GM06990 (cell line): ENCODE results near the gene PLPPR5.

Experiments used
- DNase-seq: peaks from one replicate; pipeline ENCODE4 v3.0.0-alpha.2; 2011; ENCODE audit not compliant: insufficient read length; ENCODE audit errors: extremely low read depth
- H3K27me3 ChIP-seq: replicated peaks from 2 replicates; pipeline ENCODE4 v1.6.0; 2011; ENCODE audit warnings: low read length; ENCODE audit not compliant: control insufficient read depth, insufficient read depth
- H3K36me3 ChIP-seq: 2 replicates; pipeline ENCODE4 v1.5.1; 2011; ENCODE audit warnings: low read length; ENCODE audit not compliant: control insufficient read depth, insufficient read depth
- H3K4me3 ChIP-seq: replicated peaks from 2 replicates; pipeline ENCODE4 v1.5.1; 2011; ENCODE audit warnings: low read depth, mild to moderate bottlenecking, control low read depth, low read length
- CTCF ChIP-seq: IDR thresholded peaks from 2 replicates; pipeline ENCODE4 v1.5.1; 2011; ENCODE audit warnings: low read length, control low read depth, mild to moderate bottlenecking, inconsistent platforms; ENCODE audit not compliant: insufficient read depth, poor library complexity, severe bottlenecking

The PLPPR5 gene

GRCh38 chr1:99010679-99011078 is 6.0 kb upstream of the PLPPR5 start:
- no peak for TF ChIP-seq CTCF
- Histone ChIP-seq H3K27me3 (no peaks in the 10 kb centered on the region; the same call in 1 of the 2 replicates), H3K36me3 (no peaks in the 10 kb centered on the region)

GRCh38 chr1:99007366-99007765 is 2.7 kb upstream of the PLPPR5 start:
- Histone ChIP-seq H3K36me3 (no peaks in the 10 kb centered on the region), H3K4me3 (no peak overlapping the region), H3K27me3 (no peaks in the 10 kb centered on the region; the same call in none of the 2 replicates)
- TF ChIP-seq CTCF, result no peak
- no peak for DNase-seq

More at GRCh38 chr1:99010679-99011078, 6.0 kb upstream of the PLPPR5 start:
- H3K4me3 ChIP-seq, result no peak overlapping the region
- DNase-seq, result no peak

- no peak for TF ChIP-seq CTCF
- no peaks in the 10 kb centered on the region for H3K36me3 ChIP-seq
- no peak for DNase-seq
- H3K4me3 ChIP-seq, result no peak overlapping the region
- H3K27me3 ChIP-seq, result no peaks in the 10 kb centered on the region; the same call in none of the 2 replicates
These were observed 879 bp upstream of the PLPPR5 start for GRCh38 chr1:99005537-99005942.

- no peak for DNase-seq
- no peak for TF ChIP-seq CTCF
- Histone ChIP-seq H3K36me3 (no peaks in the 10 kb centered on the region), H3K4me3 (no peak overlapping the region), H3K27me3 (no peaks in the 10 kb centered on the region; the same call in none of the 2 replicates)
These were observed 304 bp downstream of the PLPPR5 start for GRCh38 chr1:99004254-99004860.

GRCh38 chr1:99003581-99004253 is 944 bp downstream of the PLPPR5 start:
- no peak for TF ChIP-seq CTCF
- no peak for DNase-seq
- H3K4me3 ChIP-seq, result no peak overlapping the region
- no peaks in the 10 kb centered on the region; the same call in none of the 2 replicates for H3K27me3 ChIP-seq
- no peaks in the 10 kb centered on the region for H3K36me3 ChIP-seq

- Histone ChIP-seq H3K4me3 (no peak overlapping the region), H3K36me3 (no peaks in the 10 kb centered on the region), H3K27me3 (no peaks in the 10 kb centered on the region)
- DNase-seq, result no peak
- no peak for TF ChIP-seq CTCF
These were observed 11.8 kb downstream of the PLPPR5 start for GRCh38 chr1:98992844-98993243.
